Kidney glomerular epithelial cell (primary cell): ENCODE measurements around the gene GNA12.

Source experiments
- DNase-seq: peaks from one replicate; lab custom pipeline; 2025; lab: John Stamatoyannopoulos, UW

The GNA12 gene

GRCh38 chr7:2817456-2817855 is 26.7 kb downstream of the GNA12 start:
- no peak for DNase-seq

- DNase-seq: no peak
These were observed 28.2 kb downstream of the GNA12 start for GRCh38 chr7:2815875-2816245.

- DNase-seq: peak; percentile 75
These were observed 28.9 kb downstream of the GNA12 start for GRCh38 chr7:2814946-2815874.

- no peak for DNase-seq
These were observed 29.7 kb downstream of the GNA12 start for GRCh38 chr7:2814186-2814945.

- no peak for DNase-seq
These were observed 30.5 kb downstream of the GNA12 start for GRCh38 chr7:2813350-2814185.

GRCh38 chr7:2812831-2813230 is 31.3 kb downstream of the GNA12 start:
- DNase-seq: peak; percentile 13

GRCh38 chr7:2812114-2812487 is 32.0 kb downstream of the GNA12 start:
- no peak for DNase-seq

GRCh38 chr7:2811476-2812113 is 32.5 kb downstream of the GNA12 start:
- DNase-seq: no peak

GRCh38 chr7:2810682-2811415 is 33.3 kb downstream of the GNA12 start:
- DNase-seq: no peak

GRCh38 chr7:2809903-2810625 is 34.0 kb downstream of the GNA12 start:
- DNase-seq: no peak

- no peak for DNase-seq
These were observed 35.0 kb downstream of the GNA12 start for GRCh38 chr7:2808891-2809665.

GRCh38 chr7:2807845-2808772 is 36.0 kb downstream of the GNA12 start:
- no peak for DNase-seq

GRCh38 chr7:2807460-2807844 is 36.7 kb downstream of the GNA12 start:
- DNase-seq: no peak

GRCh38 chr7:2806571-2806970 is 37.5 kb downstream of the GNA12 start:
- DNase-seq: no peak

GRCh38 chr7:2805213-2805944 is 38.7 kb downstream of the GNA12 start:
- no peak for DNase-seq

- DNase-seq: no peak
These were observed 39.8 kb downstream of the GNA12 start for GRCh38 chr7:2804227-2804763.

GRCh38 chr7:2803755-2804154 is 40.4 kb downstream of the GNA12 start:
- no peak for DNase-seq

GRCh38 chr7:2803342-2803692 is 40.8 kb downstream of the GNA12 start:
- no peak for DNase-seq
